IPS DF 19.7 (cell line): ENCODE results near the gene TINAGL1.

Experiments used
- DNase-seq: peaks from one replicate; pipeline ENCODE4 v3.0.0-alpha.2; 2013; ENCODE audit warnings: low read depth, low spot score

TINAGL1 gene

DNA sequence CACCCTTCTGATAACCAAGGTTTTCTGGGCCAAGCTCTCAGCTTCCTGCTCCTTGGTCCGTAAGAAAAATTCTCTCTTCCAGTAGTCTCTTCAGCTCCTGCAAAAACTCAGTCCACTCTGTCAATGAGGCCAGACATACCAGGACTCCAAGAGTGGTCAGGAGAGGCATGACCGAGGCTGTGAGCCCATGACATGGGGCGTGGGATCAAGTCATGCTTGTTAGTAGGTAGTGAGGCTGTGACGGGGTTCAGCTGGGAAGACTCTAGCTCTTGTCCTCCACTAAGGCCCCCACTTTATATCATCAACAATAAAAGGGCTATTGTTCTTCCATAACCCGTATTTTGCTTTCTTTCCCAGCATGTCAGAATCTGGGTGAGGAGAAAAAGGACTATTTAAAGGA is 31.0 kb downstream of the TINAGL1 start:
- no peak for DNase-seq

- DNase-seq: no peak
These were observed 33.3 kb downstream of the TINAGL1 start for GRCh38 chr1:31609514-31610118.

DNA sequence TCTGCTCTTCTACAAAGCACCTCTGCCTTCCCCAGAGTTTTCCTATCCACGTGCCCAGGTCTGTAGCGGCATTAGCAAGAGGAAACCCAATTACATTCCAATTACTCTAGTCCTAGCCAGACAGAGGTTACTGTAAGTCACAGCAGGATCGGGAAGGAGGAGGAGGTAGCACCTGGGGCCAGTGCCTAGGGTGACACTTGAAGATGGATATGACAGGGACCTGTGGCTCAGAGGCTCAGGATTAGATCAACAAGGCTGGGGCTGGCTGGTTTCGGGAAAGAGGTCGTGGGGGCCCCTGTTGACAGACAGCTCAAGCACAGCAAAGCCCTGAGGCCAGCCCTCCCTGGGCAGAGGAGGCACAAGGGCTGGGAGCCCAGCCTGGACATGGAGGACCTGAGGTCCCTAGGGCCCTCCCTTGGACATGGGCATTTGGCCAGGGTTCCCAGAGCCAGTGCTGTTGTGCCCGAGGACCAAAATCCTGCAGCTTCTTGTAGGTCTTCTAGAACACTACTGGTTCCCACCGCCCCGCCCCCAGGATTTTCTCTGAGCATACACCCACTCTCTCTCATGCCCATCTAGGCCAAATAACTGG is 38.2 kb downstream of the TINAGL1 start:
- DNase-seq: no peak

DNA sequence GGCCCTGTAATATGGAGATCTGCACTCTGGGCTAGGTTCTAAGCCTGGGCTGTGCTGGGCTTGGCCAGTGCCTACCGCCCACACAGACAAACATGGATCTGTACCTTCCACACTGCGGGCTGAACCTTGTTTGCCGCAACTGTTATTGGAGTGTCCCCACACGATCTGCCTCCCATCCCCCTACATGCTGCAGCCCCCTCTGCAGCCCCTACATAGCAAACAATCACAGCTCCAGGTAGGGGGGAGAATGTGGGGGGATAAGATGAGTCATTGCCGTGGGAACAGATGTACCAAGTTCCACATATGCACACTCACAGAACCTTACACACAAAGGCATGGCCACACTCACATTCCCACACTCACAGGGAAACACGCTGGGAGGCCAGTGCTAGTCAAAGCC is 39.1 kb downstream of the TINAGL1 start:
- DNase-seq: no peak

GRCh38 chr1:31615939-31616338 is 39.6 kb downstream of the TINAGL1 start:
- DNase-seq: no peak

GRCh38 chr1:31617218-31617915 is 41.1 kb downstream of the TINAGL1 start, which contains the start of gene HCRTR1:
TSS of gene HCRTR1 (plus strand) at chr1:31617689. CDS start at chr1:31619193, 1,504 bp downstream.
- DNase-seq: no peak

- no peak for DNase-seq
These were observed 41.8 kb downstream of the TINAGL1 start for GRCh38 chr1:31617916-31618746.

- no peak for DNase-seq
These were observed 42.9 kb downstream of the TINAGL1 start for GRCh38 chr1:31618916-31619846.

DNA sequence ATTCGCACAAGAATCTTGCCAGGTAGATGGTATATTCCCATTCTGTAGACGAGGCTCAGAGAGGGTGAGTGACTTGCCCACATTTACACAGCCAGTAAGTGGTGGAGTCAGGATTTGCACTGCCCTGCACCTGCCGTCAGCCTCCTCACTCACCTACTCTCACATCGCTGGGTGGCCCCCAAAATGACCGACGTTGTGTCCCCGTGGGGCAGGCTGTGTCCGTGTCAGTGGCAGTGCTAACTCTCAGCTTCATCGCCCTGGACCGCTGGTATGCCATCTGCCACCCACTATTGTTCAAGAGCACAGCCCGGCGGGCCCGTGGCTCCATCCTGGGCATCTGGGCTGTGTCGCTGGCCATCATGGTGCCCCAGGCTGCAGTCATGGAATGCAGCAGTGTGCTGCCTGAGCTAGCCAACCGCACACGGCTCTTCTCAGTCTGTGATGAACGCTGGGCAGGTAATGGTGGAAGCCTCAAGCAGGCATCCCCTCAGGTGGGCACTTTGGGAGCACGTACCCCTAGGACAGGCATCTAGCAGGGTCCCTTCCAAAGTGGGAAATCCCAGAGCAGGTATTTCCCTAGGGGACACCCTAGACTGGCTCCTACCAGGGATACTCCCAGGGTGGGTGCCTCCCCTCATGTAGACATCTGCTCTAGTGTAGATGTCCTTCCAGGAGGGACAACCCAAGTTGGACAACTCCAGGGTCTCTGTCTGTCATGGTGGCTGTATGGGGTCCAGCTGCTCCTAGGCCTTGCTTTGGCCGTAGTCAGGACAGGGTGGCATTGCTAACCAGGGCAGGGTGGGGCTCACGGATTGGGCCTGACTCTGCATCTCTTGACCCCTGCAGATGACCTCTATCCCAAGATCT is 44.5 kb downstream of the TINAGL1 start:
- DNase-seq: no peak

DNA sequence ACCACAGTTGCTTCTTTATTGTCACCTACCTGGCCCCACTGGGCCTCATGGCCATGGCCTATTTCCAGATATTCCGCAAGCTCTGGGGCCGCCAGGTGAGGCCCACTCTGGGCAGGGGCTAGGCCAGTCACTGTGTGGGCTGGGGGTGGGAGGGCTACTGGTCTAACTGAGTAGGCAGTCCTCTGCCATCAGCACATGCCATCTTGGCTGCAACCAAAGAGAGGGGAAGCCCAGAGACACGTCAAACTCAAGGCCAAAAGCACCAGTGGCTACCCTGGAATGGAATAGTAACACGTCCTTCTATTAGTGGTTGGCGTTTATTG is 45.1 kb downstream of the TINAGL1 start:
- DNase-seq: no peak

- no peak for DNase-seq
These were observed 45.8 kb downstream of the TINAGL1 start for GRCh38 chr1:31621847-31622730.

DNA sequence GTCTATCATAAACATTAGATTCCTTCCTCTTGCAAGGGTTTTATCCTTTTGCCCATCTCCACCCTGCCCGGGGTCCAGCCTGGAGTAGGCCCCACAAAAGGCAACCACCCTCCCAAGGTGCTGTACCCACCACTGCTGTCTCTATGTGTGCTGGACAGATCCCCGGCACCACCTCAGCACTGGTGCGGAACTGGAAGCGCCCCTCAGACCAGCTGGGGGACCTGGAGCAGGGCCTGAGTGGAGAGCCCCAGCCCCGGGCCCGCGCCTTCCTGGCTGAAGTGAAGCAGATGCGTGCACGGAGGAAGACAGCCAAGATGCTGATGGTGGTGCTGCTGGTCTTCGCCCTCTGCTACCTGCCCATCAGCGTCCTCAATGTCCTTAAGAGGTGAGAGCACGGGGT is 47.0 kb downstream of the TINAGL1 start:
- DNase-seq: no peak

- DNase-seq: no peak
These were observed 48.0 kb downstream of the TINAGL1 start for GRCh38 chr1:31624309-31624708.

DNA sequence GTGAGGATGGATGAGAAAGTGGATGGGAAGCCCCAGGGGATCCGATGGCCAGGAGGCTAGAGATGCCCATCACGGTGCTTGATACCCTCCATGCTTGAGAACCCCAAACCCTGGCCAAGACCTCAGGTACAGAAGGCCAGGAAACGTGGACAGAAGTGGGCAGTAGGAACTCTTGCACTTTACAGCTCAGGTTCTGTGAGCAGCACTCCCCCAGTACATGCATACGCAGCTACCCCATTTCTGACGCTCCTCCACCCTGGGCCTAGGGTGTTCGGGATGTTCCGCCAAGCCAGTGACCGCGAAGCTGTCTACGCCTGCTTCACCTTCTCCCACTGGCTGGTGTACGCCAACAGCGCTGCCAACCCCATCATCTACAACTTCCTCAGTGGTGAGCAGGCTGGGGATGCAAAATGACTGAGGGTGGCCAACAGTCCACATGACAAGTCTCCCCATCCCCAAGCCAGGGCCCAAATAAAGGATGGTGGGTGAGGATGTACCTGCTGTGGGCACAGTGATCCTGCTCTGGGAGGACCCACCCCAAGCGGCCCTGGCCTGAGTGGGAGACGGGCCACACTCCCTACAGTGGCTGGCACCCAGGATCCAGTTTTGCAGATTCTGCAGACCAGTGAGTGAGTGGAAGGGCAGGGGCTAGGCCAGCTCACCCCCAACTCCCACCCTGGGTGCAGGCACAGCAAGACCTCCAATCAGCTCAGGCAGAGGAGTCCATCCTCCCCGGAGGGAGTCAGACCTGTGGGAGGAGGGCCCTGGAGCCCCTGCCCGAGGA is 48.6 kb downstream of the TINAGL1 start:
- DNase-seq: no peak

DNA sequence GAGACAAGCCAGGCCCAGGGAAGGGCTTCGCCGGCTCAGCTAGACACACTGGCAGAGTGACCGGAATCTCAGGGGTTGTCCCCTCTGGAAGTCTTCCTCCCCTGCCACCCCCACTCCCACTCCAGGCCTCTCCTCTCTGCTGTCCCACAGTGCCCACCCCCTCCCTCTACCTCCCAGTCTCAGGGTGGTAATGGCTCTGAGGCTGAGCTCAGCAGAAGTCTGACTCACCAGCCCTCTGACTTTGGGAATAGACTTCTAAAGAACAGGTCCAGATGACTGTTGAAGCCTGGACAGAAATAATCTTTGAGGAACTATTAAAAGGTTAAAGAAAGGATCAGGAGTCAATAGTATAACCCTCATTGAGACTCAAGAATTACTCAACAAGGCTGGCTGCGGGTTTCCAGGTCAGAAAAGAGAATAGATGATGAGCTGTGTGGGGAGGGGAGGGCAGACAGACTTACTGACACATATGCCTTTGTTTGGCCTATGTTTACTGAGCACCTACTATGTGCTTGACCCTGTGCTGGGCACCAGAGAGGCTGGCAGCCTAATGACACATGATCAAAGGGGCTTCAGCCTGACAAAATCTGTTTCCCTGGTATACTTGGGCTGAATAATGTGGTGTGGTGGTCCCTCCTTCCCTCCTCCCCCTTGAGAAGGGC is 49.4 kb downstream of the TINAGL1 start:
- DNase-seq: no peak

DNA sequence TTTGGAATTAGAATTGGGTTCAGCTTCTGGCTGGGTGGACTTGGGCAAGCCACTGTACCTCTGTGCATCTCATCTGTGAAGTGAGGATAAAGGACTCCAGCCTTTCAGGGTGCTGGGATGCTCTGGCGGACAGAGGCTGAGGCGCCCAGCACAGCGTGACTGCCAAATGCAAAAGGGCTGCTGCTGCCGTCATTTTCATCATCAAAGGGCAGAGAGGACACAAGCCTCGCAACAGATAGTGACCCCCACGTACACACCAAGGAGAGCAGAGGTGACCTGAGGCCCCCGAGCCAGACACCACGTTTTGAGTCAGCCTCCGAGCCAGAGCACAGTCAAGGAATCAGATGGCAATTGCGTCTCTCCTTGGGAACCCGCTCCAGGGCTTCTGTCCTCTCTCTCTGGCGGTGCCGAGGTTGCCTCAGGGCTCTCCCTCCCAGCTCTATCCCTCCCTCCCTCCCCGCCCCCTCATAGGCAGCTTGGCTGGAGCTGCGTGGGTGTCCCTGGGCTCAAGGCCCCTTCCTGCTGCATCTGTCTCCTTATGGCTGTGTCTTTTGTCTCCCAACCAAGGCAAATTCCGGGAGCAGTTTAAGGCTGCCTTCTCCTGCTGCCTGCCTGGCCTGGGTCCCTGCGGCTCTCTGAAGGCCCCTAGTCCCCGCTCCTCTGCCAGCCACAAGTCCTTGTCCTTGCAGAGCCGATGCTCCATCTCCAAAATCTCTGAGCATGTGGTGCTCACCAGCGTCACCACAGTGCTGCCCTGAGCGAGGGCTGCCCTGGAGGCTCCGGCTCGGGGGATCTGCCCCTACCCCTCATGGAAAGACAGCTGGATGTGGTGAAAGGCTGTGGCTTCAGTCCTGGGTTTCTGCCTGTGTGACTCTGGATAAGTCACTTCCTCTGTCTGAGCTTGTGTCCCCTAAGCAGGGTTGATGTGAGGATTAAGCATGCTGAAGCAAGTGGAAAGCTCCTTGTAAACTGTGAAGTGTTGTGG is 50.2 kb downstream of the TINAGL1 start:
- DNase-seq: no peak
